ENCODE data around the gene C8B. TPM values are rescaled to one million over a fixed set of nuclear protein-coding genes. Genes with fewer than 3 reads are reported as not detected.

C8B gene
- polyA plus RNA-seq, 1 donor from 2014 or later, result not detected

DNA sequence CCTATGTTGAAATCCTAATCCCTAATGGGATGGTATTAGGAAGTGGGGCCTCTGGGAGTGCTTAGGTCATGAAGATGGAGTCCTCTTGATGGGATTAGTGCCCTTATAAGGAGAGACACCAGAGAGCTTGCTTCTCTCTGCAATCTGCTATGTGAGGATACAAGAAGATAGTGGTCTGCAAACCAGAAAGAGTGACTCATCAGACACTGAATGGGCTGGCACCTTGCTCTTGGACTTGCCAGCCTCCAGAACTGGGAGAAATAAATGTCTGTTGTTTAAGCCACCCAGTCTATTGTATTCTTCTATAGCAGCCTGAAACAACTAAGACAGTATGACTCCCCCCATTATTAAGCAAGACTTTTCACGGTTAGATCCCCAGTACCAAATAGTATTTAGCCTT lies 43.3 kb downstream of the C8B start:
- H3K4me2 ChIP-seq (ENCODE audit: low read length), result no peak overlapping the region
- no peak overlapping the region for H3K27ac ChIP-seq (ENCODE audit: low read length)
- no peaks in the 10 kb centered on the region for H3K9me2 ChIP-seq (ENCODE audit: insufficient read depth, low read length)
- H3K9me3 ChIP-seq (ENCODE audit: low read length), result no peaks in the 10 kb centered on the region
- H3K9ac ChIP-seq (ENCODE audit: low read length), result no peak overlapping the region
- TF ChIP-seq, protein P1, sequence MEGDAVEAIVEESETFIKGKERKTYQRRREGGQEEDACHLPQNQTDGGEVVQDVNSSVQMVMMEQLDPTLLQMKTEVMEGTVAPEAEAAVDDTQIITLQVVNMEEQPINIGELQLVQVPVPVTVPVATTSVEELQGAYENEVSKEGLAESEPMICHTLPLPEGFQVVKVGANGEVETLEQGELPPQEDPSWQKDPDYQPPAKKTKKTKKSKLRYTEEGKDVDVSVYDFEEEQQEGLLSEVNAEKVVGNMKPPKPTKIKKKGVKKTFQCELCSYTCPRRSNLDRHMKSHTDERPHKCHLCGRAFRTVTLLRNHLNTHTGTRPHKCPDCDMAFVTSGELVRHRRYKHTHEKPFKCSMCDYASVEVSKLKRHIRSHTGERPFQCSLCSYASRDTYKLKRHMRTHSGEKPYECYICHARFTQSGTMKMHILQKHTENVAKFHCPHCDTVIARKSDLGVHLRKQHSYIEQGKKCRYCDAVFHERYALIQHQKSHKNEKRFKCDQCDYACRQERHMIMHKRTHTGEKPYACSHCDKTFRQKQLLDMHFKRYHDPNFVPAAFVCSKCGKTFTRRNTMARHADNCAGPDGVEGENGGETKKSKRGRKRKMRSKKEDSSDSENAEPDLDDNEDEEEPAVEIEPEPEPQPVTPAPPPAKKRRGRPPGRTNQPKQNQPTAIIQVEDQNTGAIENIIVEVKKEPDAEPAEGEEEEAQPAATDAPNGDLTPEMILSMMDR (IDR thresholded peaks at IDR 0.05; ENCODE audit: poor library complexity, severe bottlenecking), result no peak
- TF ChIP-seq EP300 (conservative IDR thresholded peaks at IDR 0.05; ENCODE audit: poor library complexity, severe bottlenecking) (no peak), REST (IDR thresholded peaks at IDR 0.05; ENCODE audit: borderline replicate concordance) (no peak), RAD21 (conservative IDR thresholded peaks at IDR 0.05) (no peak), EZH2 (IDR thresholded peaks at IDR 0.05; ENCODE audit: borderline replicate concordance, insufficient read depth, low read length, poor library complexity, severe bottlenecking) (no peak), TAF1 (IDR thresholded peaks at IDR 0.05; ENCODE audit: low read depth) (no peak)
- no peaks in the 10 kb centered on the region for H3K79me2 ChIP-seq (replicated peaks; ENCODE audit: insufficient read depth, low read length)
- no peak overlapping the region for H2AFZ ChIP-seq (ENCODE audit: low read depth, low read length)
- no peak overlapping the region for H3K4me3 ChIP-seq (ENCODE audit: low read length)
- H3K27me3 ChIP-seq (ENCODE audit: insufficient read depth, low read depth, low read length), result no peaks in the 10 kb centered on the region
- H4K20me1 ChIP-seq (ENCODE audit: insufficient read depth), result no peaks in the 10 kb centered on the region
- no peaks in the 10 kb centered on the region for H3K36me3 ChIP-seq (ENCODE audit: insufficient read depth, low read length)
- no peaks in the 10 kb centered on the region for H3F3A ChIP-seq (ENCODE audit: insufficient read depth, low read length, poor library complexity, severe bottlenecking)

DNA sequence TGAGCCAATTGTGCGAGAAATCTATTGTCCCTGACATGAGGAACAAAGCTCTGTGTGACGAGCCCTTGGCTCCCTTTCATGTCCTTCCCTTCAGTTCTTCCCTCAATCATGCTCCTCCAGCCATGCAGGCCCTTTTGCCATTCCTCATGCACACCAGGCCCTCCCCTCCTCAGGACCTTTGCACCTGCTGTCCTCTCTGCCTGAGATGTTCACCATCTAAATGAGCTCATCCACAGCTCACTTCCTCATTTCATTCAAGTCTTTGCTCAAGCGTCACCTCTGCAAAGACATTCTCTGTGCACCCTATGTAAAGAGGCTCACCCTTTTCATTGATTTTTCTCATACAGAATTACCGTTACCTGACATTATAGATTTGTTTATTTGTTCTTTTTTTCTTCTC lies 43.7 kb downstream of the C8B start:
- no peak overlapping the region for H3K4me3 ChIP-seq (ENCODE audit: low read length)
- no peak for TF ChIP-seq EZH2 (IDR thresholded peaks at IDR 0.05; ENCODE audit: borderline replicate concordance, insufficient read depth, low read length, poor library complexity, severe bottlenecking)
- no peak for TF ChIP-seq EP300 (conservative IDR thresholded peaks at IDR 0.05; ENCODE audit: poor library complexity, severe bottlenecking)
- no peak for TF ChIP-seq MXI1 (conservative IDR thresholded peaks at IDR 0.05; ENCODE audit: poor library complexity, severe bottlenecking)
- no peak for TF ChIP-seq REST (IDR thresholded peaks at IDR 0.05; ENCODE audit: borderline replicate concordance)
- TF ChIP-seq SMC3 (conservative IDR thresholded peaks at IDR 0.05; ENCODE audit: poor library complexity), result no peak
- no peak for TF ChIP-seq POLR2AphosphoS5 (IDR thresholded peaks at IDR 0.05)
- no peak for TF ChIP-seq TAF1 (IDR thresholded peaks at IDR 0.05; ENCODE audit: low read depth)
- TF ChIP-seq, protein P1 (IDR thresholded peaks at IDR 0.05; ENCODE audit: poor library complexity, severe bottlenecking), result no peak
- TF ChIP-seq RAD21 (conservative IDR thresholded peaks at IDR 0.05), result no peak

More for the DNA sequence above, 43.7 kb downstream of the C8B start:
- Histone ChIP-seq H4K20me1 (ENCODE audit: insufficient read depth) (no peaks in the 10 kb centered on the region), H3K79me2 (replicated peaks; ENCODE audit: insufficient read depth, low read length) (no peaks in the 10 kb centered on the region), H3K9me3 (ENCODE audit: low read length) (no peaks in the 10 kb centered on the region), H3K9me2 (ENCODE audit: insufficient read depth, low read length) (no peaks in the 10 kb centered on the region), H3K9ac (ENCODE audit: low read length) (no peak overlapping the region), H3K27ac (ENCODE audit: low read length) (no peak overlapping the region), H3K36me3 (ENCODE audit: insufficient read depth, low read length) (no peaks in the 10 kb centered on the region), H2AFZ (ENCODE audit: low read depth, low read length) (no peak overlapping the region), H3F3A (ENCODE audit: insufficient read depth, low read length, poor library complexity, severe bottlenecking) (no peaks in the 10 kb centered on the region), H3K4me2 (ENCODE audit: low read length) (no peak overlapping the region), H3K27me3 (ENCODE audit: insufficient read depth, low read depth, low read length) (no peaks in the 10 kb centered on the region)
